GM18498 (cell line): ENCODE measurements around the gene ZZZ3.
"Not testable (repeated sequence)": the region's sequence is repeated elsewhere in the genome, so short reads cannot be mapped to it uniquely, and the experiment has no call there.

Experiments used
- ATAC-seq: cut with Tn5 transposase; IDR thresholded peaks from one replicate; pipeline ENCODE4 v1.9.1; 2021; ENCODE audit warnings: mild to moderate bottlenecking, moderate library complexity; ENCODE audit not compliant: unreplicated experiment

ZZZ3 gene

DNA sequence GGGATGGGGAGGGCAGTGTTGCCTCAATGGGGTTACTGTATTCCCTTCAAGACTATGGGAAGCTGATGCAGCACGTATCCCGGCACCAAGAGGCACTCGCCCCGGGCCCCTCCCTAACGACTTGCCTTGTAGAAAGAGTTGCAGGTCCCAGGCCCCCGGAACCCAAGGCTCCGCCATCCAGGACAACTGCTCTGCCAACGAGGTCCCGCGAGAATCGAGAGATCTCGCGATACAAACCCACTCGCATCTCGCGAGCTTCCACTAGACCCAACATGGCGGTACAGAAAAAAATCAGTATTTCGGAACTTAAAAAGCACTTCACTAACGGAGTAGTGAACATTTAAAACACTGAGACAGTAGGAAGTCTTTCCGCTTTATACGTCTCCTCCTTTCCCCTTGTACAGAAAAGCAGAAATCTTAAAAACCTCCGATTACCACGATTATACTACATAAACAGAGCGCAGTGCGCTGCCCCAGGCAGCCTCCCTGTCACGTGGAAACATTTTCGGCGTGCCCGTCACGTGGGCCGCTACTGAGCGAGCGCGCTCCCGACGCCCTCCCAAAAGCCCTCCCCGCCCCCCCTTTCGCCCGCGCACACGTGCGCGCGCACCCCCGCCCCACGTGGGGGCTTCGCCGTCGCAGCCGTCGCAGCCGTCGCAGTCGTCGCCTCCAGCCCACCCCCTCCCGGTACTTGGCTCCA is at the start of gene ZZZ3:
TSS of gene ZZZ3 (minus strand) at position 199 of the 700 bp plus-strand sequence. CDS start 49,304 bp downstream, outside the sequence.
- ATAC-seq, result peak; percentile 77

DNA sequence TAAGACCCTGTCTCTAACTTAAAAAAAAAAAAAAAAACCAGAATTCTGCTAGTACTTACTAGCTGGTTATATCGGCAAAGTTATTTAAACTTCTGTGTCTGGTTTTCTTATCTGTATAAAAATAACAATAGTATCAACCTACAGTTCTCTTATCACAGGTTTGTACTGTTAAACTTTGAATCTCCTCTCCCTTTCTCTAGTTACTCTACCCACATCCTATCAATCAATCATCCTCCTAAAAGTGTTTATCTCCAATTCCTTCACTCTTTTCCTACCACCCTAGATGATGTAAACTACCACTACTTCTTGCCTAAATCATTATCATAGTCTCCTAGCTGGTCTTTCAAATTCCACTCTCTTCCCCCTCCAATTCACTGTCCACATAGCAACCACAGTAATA is 49.6 kb upstream of the ZZZ3 start:
- ATAC-seq, result no peak

DNA sequence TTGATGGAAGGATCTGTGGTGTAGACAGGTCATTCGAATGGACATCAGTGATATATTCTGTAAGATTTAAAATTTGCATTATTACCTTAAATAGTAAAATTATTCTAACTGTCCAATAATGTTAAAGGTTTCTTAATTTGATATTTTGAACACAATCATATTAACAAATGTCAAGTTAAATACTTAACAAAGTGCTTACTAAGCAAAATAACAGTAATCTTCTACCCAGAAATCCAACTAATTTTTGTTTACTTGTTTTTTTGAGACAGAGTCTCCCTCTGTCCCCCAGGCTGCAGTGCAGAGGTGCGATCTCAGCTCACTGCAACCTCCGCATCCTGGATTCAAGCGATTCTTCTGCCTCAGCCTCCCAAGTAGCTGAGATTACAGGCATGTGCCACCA is 43.2 kb upstream of the ZZZ3 start:
- ATAC-seq, result no peak

DNA sequence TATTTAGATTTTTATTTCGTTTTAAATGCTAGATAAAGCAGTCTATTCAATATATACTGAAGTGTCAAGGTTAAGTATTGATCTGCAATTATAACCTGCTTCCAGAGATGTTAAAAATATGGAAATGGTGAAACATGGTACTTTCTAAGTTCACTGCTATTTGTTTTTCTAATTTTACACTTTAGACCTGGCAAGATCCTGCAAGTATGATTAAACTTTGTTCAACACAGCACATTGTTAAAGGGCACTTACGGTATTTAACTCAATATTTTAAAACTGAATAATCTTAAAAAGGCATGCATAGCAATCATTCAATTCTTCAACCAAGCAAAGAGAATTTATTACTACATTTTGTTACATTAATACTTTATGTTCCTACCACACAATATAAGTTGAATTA is 35.7 kb upstream of the ZZZ3 start:
- ATAC-seq, result no peak

DNA sequence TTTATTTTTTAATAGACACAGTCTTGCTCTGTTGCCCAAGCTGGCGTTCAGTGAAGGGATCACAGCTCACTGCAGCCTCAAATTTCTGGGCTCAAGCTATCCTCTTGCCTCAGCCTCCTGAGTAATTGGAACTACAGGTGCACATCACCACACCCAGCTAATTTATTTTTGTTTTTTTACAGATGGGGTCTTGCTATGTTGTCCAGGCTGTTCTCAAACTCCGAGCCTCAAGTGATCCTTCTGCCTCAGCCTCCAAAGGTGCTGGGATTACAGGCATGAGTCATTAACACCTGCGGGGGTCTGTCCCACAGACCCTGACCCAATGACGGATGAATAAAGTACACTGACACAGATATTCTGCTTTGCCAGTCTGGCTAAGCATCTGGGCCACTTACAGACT is 33.6 kb upstream of the ZZZ3 start:
- ATAC-seq, result no peak

DNA sequence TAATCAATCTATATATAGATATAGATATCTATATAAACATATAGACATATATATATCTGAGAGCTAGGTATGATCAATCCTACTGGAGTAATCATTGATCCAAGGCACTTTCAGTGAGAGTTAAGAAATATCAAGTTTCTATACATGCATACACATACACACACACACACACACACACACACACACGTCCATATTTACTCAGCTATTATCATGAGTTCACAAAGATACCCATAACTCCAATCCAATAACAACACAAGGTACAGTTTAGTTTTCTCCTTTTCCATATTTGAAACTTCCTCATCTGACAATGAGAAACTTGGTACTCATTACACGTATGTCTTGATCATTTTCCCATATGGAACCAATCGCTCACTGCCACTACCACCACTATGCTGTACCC is 27.3 kb upstream of the ZZZ3 start:
- no peak for ATAC-seq

DNA sequence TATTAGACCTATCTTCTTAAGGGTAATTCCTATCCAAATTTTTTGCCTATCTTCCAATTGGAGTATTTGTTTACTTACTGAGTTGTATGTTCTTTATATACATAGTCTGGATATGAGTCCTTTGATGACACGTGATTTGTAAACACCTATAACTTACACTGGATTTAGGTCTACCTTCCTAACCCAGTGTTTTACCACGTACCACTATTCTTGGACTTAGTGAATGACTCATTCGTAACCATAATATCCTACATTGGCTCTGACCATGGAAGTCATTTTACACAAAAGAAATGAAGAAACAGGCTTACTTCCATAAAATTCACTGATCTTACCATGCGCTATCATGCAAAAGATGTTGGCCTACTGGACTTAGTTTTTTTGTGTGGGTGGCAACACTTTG is 23.9 kb upstream of the ZZZ3 start:
- no peak for ATAC-seq

DNA sequence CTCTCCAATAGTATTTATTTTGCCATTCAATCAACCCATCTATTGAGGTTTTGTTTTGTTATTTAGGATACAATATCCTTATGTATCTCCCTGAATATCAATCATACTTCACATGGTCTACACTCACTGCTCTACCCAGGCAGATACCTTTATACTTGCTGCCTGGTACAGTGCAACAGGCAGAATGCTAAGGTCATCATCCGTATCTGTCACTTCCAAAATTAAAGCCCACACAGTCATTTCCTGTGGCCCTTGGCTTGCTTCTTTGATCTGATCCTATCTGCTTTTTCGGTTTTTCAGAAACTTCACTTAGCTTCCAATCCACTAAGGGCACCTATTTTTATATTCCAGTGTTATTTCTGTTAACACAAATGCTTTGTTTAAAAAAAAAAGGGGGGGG is 22.3 kb upstream of the ZZZ3 start:
- no peak for ATAC-seq

DNA sequence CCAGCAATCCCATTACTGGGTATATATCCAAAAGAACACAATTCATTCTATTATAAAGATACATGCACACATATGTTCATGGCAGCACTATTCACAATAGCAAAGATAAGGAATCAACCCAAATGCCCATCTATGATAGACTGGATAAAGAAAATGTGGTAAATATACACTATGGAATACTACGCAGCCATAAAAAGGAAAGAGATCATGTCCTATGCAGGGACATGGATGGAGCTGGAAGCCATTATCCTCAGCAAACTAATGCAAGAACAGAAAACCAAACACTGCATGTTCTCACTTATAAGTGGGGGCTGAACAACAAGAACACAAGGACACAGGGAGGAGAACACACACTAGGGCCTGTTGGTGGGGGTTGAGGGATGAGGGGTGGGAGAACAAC is 17.2 kb upstream of the ZZZ3 start:
- not testable (repeated sequence) for ATAC-seq

DNA sequence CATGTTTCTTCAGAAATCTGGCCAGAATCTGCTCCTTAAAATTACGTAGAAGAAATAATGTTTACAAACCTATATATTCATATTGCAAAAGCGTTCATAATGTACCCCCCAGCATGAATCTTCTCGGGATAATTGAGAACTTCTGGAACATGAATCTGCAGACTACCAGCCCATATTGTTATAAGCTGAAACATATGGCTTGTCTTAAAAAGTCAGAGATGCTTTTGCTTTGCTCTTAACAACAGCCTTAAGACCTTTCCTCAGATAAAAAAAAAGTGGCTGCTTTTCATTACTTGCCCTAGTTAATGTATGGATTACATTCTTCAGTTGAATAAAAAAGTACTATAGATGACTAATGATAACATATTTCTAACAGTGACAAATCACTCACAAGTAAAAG is 15.0 kb upstream of the ZZZ3 start:
- ATAC-seq, result no peak

DNA sequence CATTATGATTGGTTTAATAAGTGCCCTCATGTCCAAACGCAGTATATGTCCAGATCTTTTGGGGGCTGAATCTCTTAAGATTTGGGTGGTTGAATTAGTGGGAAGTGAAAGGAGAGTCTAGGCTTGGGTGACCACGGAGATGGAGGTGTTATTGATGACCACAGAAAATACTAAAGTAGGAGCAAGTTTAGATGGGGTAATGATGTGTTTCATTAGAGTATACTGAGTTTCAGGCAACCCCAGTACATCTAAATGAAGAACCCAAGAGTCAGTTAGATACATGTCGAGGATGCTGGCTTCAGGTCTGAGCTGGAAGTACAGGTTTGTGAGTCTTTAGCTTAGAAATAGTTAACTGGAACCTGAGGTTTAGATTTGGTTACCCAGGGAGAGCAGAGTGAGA is 6.5 kb upstream of the ZZZ3 start:
- no peak for ATAC-seq

DNA sequence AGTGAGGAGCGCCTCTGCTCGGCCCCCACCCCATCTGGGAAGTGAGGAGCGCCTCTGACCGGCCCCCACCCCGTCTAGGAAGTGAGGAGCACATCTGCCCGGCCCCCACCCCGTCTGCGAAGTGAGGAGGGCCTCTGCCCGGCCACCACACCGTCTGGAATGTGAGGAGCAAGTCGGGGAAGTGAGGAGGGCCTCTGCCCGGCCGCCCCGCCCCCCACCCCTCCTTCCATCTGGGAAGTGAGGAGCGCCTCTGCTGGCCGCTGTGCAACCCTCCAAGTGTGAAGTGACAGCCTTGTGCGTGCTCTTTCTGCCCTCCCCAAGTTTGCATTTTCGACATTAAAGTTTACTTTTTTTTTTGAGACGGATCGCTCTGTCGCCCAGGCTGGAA is 5.1 kb upstream of the ZZZ3 start:
- ATAC-seq, result no peak

DNA sequence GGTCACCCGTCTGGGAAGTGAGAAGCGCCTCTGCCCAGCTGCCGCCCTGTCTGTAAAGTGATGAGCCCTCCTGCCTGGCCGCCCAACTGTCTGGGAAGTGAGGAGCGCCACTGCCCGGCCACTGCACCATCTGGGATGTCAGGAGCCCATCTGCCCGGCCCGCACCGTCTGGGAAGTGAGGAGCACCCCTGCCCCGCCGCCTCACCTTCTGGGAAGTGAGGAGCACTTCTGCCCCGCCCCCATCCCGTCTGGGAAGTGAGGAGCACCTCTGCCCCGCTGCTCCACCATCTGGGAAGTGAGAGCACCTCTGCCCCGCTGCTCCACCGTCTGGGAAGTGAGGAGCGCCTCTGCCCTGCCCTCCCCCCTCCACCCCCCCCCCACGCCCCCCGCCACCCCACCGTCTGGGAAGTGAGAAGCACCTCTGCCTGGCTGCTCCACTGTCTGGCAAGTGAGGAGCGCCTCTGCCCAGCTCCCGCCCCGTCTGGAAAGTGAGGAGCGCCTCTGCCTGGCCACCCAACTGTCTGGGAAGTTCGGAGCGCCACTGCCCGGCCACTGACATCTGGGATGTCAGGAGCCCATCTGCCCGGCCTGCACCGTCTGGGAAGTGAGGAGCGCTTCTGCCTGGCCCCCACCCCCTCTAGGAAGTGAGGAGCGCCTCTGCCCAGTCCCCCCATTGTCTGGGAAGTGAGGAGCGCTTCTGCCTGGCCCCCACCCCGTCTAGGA is 4.5 kb upstream of the ZZZ3 start:
- ATAC-seq, result no peak

DNA sequence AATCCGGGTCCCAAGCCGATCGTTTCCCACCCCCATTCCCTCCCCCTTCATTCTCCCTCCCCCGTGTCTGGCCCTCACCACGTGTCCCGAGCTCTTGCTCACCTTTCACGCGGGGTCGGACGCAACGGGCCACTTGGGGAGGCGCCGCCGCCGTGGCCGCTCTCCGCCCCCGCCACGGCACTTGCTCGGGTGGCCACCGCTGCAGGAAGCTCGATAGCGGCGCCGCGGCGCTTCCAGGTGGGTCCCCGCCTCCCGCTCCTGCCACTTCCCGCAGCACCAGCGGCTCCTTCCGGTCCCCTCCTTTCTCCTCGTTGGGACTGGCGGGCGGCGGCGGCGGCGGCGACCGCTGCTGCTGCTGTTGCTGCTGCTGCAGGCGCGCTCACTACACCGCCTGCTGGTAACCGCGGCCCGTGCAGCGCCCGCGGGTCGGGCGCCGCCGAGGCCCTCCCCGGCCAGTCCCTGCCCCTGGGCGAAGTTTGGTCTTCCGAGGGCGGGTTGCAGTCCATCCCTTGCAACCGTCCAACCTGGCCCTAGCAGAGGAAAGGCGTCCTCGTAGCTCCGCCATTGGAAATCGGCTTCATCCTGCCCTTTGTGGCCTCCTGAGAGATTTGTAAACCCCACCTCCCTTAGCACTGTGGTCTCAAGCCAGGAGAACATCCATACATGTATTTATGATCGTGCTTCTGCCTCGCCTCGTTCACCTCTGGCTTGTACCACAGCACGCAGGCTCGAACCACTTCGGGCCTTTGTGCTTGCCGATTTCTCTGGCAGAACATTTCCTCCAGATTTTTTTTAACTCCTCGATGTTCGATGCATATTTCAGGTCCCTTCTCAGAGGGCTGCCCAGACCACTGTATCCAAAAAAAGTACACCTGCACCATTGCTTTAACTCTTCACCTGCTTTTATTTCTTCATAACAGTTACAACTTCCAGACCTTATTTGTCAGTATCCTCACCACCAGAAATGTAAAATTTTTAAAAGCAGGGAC is 996 bp upstream of the ZZZ3 start:
- ATAC-seq, result peak; percentile 84

DNA sequence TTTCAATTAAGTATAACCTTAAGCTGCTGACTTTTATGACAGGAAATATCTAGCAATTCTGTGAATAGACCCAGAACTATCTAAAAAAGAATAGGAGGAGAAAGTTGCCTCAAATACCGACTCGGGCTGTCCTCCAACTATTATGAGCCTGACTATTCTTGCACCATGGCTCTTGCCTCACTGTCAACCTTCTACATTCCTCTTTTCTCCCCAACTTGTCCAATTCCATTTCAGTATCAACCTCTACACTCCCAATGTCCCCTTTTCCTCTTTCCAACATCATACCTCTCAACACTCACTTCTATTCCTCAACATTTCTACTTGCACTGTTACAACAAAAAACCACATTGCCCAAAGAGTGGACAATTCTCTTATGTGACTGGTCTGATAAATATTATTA is 2.3 kb downstream of the ZZZ3 start:
- ATAC-seq, result no peak

DNA sequence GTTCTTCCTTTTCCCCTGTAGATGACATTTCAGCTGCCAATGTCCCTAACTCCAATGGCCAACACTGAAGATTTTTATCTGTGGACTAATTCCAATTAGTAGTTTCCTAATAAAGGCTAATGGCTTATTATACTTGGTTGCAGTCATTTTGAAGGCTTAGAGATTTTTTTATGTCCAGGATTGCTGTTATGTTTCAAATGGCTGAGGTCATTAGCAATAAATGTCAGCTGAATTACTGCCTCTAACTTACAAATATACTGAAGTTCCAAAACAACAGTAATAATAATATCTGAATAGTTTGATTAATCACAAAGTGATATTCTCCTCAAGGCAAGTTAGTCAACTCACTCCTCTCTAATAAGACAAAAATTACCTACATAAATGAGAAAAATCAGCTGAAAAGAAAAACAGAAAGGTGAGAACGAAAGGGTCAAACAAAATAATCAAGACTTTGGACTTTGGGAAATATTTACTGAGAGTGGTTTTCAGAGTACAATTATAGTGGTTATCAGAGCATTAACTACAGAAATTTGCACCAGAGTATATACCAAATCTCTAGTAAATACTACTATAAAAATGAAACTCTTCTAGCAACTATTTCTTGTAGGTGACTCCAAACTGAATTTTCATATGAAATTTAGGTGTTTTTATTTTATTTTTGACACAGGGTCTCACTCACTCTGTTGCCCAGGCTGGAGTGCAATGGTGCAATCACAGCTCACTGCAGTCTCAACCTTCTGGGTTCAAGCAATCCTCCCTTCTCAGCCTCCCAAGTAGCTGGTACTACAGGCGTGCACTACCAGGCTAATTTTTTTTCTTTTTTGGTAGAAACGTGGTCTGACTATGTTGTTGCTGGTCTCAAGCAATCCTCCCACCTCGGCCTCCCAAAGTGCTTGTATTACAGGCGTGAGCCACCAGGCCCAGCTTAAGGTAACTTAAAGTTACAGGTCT is 3.5 kb downstream of the ZZZ3 start:
- ATAC-seq, result no peak

DNA sequence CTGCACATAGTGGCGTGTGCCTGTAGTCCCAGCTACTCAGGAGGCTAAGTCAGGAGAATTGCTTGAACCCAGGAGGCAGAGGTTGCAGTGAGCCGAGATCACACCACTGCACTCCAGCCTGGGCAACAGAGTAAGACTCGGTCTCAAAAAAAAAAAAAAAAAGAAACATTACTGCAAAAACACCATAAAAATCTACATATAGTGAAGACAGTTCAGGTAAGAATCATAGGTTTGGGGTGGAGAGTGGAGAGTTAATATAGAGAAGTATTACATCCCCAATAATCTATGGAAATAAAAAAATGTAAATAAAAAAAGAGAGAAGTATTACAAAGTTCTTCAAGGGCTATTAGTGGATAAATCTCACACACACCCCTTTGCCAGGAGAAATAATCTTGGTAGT is 7.7 kb downstream of the ZZZ3 start:
- not testable (repeated sequence) for ATAC-seq

DNA sequence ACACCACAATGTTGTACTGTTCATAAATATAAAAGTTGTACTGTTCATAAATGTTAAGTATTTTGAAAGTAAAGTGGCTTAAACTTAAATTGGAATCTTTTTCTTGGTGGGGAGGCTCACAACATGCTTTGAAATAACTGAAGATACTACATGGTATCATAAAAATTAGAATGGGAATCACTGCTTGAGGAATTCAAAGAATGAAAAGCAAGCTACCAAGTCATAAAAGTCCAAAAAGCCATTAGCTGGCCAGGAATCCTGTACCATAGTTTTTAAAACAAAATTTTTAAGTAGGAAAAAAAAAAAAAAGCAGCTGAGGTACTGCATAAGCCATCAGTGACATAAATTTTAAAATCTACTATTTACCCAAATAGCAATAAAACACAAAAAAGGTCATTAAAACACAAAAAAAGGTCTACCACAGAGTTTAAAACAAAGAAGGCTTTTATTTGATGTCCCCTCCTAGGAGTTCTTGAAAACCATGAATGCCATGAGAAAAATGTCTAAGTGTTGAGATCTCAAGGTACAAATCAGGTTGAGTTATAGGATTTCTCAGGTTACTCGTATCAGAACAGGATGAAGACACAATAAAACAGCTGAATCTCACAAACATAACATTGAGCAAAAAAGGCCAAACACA is 8.6 kb downstream of the ZZZ3 start:
- no peak for ATAC-seq

DNA sequence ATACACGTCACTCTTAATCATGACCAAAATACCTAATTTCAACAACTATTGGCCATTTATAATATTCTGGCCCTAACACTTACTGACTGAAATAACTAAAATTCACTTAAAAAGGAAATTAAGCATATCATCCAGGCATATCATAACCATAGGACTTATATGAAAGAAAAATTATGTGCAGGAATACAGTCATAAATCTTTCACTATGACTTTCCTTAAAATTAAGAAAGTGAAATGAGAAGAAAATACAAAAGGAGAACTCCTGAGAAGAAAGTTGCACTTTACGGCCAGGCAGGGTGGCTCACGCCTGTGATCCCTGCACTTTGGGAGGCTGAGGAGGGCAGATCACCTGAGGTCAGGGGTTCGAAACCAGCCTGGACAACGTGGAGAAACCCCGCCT is 9.4 kb downstream of the ZZZ3 start:
- no peak for ATAC-seq

DNA sequence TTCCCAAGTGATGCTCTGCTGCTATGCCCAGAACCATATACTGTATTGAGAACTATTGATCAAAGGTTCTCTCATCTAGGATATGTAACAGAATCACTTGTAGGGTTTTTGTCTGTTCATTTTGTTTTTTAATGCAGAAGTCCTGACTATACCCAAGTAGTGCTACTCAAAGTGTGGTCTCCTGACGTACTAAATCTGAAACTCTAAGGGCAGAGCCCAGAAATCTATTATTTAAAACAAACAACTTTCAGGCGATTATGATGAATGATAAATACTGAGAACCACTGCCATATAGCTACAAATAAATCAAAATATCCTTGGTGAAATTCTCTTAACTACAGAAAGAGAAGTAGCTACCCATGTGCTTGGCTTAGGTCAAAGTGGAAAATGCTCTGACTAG is 10.1 kb downstream of the ZZZ3 start:
- ATAC-seq, result peak; percentile 42
